IMR-90 (cell line): Measurements from ENCODE around the gene PKIG. TPM values are rescaled to one million over a fixed set of nuclear protein-coding genes. Genes with fewer than 3 reads are reported as not detected.

Source experiments
- ATAC-seq: fragments of 200-7000 bp; cut with Tn5 transposase; 2 replicates; pipeline ENCODE4 v1.9.1; 2020; ENCODE audit warnings: low read depth, mild to moderate bottlenecking, moderate library complexity
- Bru-seq: library from RNA; stranded (reverse); fragments of 400-500 nt; gene quantifications from one replicate; lab custom pipeline; 2021; lab: Mats Ljungman, UMichigan
- BruChase-seq, 2 experiments: library from RNA; stranded (reverse); fragments of 400-500 nt; gene quantifications; one replicate each; lab custom pipeline; 2021; lab: Mats Ljungman, UMichigan
- BruUV-seq: library from RNA; stranded (reverse); fragments of 400-500 nt; replicated peaks from 2 replicates; lab custom pipeline; 2021; lab: Mats Ljungman, UMichigan
- CTCF ChIA-PET: fragments of 300-600 bp; formaldehyde crosslinking; extraction: SDS; loops from one replicate; lab custom pipeline; 2021; ENCODE audit warnings: antibody characterized with exemption; lab: Yijun Ruan, JAX
- POLR2A ChIA-PET: fragments of 300-600 bp; sonication (Branson Sonifier 250); formaldehyde crosslinking; loops from one replicate; lab custom pipeline; 2022; ENCODE audit warnings: antibody characterized with exemption; ENCODE audit not compliant: unreplicated experiment; lab: Charles Lee
- DNase-seq: peaks from one replicate; pipeline ENCODE4 v3.0.0; 2013
- H2AFZ ChIP-seq: replicated peaks from 2 replicates; pipeline ENCODE3; 2013; ENCODE audit warnings: low read length, mild to moderate bottlenecking; ENCODE audit not compliant: poor library complexity
- H2AK5ac ChIP-seq: 2 replicates; pipeline ENCODE4 v1.6.1; 2013; ENCODE audit warnings: low read depth, low read length, inconsistent platforms
- H2AK9ac ChIP-seq: replicated peaks from 2 replicates; pipeline ENCODE3; 2013; ENCODE audit warnings: mild to moderate bottlenecking, low read depth, low read length, moderate library complexity; ENCODE audit not compliant: poor library complexity
- H2BK120ac ChIP-seq: 2 replicates; pipeline ENCODE4 v1.6.1; 2013; ENCODE audit warnings: low read depth, low read length, inconsistent platforms
- H2BK15ac ChIP-seq: 3 replicates; pipeline ENCODE4 v1.6.1; 2013; ENCODE audit warnings: low read depth, low read length, inconsistent platforms
- H2BK20ac ChIP-seq: 2 replicates; pipeline ENCODE4 v1.6.1; 2013; ENCODE audit warnings: low read depth, mild to moderate bottlenecking, inconsistent platforms, low read length, moderate library complexity
- H2BK5ac ChIP-seq: 2 replicates; pipeline ENCODE4 v1.6.1; 2013; ENCODE audit warnings: mild to moderate bottlenecking, low read depth, low read length, inconsistent platforms; ENCODE audit not compliant: poor library complexity, severe bottlenecking
- H3K14ac ChIP-seq: replicated peaks from 2 replicates; pipeline ENCODE4 v1.6.1; 2013; ENCODE audit warnings: low read depth, low read length, inconsistent platforms
- H3K18ac ChIP-seq: 2 replicates; pipeline ENCODE4 v1.6.1; 2013; ENCODE audit warnings: low read depth, low read length, control low read depth
- H3K23ac ChIP-seq: 2 replicates; pipeline ENCODE4 v1.6.1; 2013; ENCODE audit warnings: low read depth, low read length, inconsistent platforms
- H3K27ac ChIP-seq: 2 replicates; pipeline ENCODE4 v1.5.1; 2013; ENCODE audit warnings: mild to moderate bottlenecking, control low read depth, low read length; ENCODE audit not compliant: insufficient read depth
- H3K27me3 ChIP-seq: 2 replicates; pipeline ENCODE4 v1.6.1; 2013; ENCODE audit warnings: low read length; ENCODE audit not compliant: control insufficient read depth, insufficient read depth
- H3K36me3 ChIP-seq: 2 replicates; pipeline ENCODE4 v1.6.1; 2013; ENCODE audit warnings: low read length, mixed read lengths; ENCODE audit not compliant: control insufficient read depth, insufficient read depth
- H3K4ac ChIP-seq: 2 replicates; pipeline ENCODE4 v1.6.1; 2013; ENCODE audit warnings: low read depth, low read length, inconsistent platforms
- H3K4me1 ChIP-seq: 2 replicates; pipeline ENCODE4 v1.6.1; 2013; ENCODE audit warnings: low read length, mixed read lengths; ENCODE audit not compliant: control insufficient read depth, insufficient read depth
- H3K4me2 ChIP-seq: 2 replicates; pipeline ENCODE4 v1.6.1; 2013; ENCODE audit warnings: low read depth, mild to moderate bottlenecking, control low read depth, low read length, moderate library complexity
- H3K4me3 ChIP-seq: 2 replicates; pipeline ENCODE4 v1.5.1; 2013; ENCODE audit warnings: low read depth, mild to moderate bottlenecking, control low read depth, low read length, moderate library complexity; ENCODE audit not compliant: insufficient read depth
- H3K56ac ChIP-seq: 2 replicates; pipeline ENCODE4 v1.6.1; 2013; ENCODE audit warnings: low read length, inconsistent platforms; ENCODE audit not compliant: insufficient read depth; ENCODE audit errors: extremely low read depth
- H3K79me1 ChIP-seq, 2 experiments: 2 replicates each; pipeline ENCODE4 v1.6.1; 2013; ENCODE audit warnings: low read length in 2 of 2, inconsistent platforms in 1 of 2, low read depth in 1 of 2
- H3K9ac ChIP-seq: 2 replicates; pipeline ENCODE4 v1.6.1; 2013; ENCODE audit warnings: low read depth, low read length, control low read depth
- H3K9me1 ChIP-seq: 2 replicates; pipeline ENCODE4 v1.6.1; 2013; ENCODE audit warnings: low read length, inconsistent platforms; ENCODE audit not compliant: insufficient read depth
- H3K9me3 ChIP-seq: 2 replicates; pipeline ENCODE4 v1.6.1; 2013; ENCODE audit warnings: low read length; ENCODE audit not compliant: control insufficient read depth, insufficient read depth
- H4K20me1 ChIP-seq: 2 replicates; pipeline ENCODE4 v1.6.1; 2013; ENCODE audit warnings: low read length, inconsistent platforms; ENCODE audit not compliant: insufficient read depth
- H4K5ac ChIP-seq: 2 replicates; pipeline ENCODE4 v1.6.1; 2013; ENCODE audit warnings: mild to moderate bottlenecking, low read depth, low read length, control low read depth
- H4K8ac ChIP-seq, 2 experiments: 2 replicates each; pipeline ENCODE4 v1.6.1; 2013; ENCODE audit warnings: low read depth in 2 of 2, low read length in 2 of 2, control low read depth in 1 of 2, inconsistent platforms in 1 of 2
- H4K91ac ChIP-seq: 2 replicates; pipeline ENCODE4 v1.6.1; 2013; ENCODE audit warnings: low read depth, low read length, inconsistent platforms; ENCODE audit not compliant: insufficient read depth
- CEBPB ChIP-seq: IDR thresholded peaks from 2 replicates; pipeline ENCODE4 v1.6.1; 2012; ENCODE audit warnings: low read depth, low read length, improper control_type of control experiment
- FOS ChIP-seq: fragments of 150-350 bp; IDR thresholded peaks from 2 replicates; pipeline ENCODE4 v1.6.1; 2016; ENCODE audit warnings: low read depth, low read length
- MAFK ChIP-seq: IDR thresholded peaks from 2 replicates; pipeline ENCODE4 v1.6.1; 2012; ENCODE audit warnings: low read depth, low read length, improper control_type of control experiment
- MAZ ChIP-seq: IDR thresholded peaks from 2 replicates; pipeline ENCODE4 v1.6.1; 2012; ENCODE audit warnings: low read depth, mild to moderate bottlenecking, low read length, improper control_type of control experiment, moderate library complexity, borderline replicate concordance
- POLR2A ChIP-seq: IDR thresholded peaks from 2 replicates; pipeline ENCODE4 v1.6.1; 2012; ENCODE audit warnings: mild to moderate bottlenecking, low read depth, low read length
- RAD21 ChIP-seq: IDR thresholded peaks from 2 replicates; pipeline ENCODE4 v1.6.1; 2012; ENCODE audit warnings: low read length, improper control_type of control experiment
- RFX5 ChIP-seq: IDR thresholded peaks from 2 replicates; pipeline ENCODE4 v1.8.0; 2012; ENCODE audit warnings: low read depth, mild to moderate bottlenecking, low read length, moderate library complexity
- WGBS, 2 experiments: methylation state at CpG; one replicate each; pipeline versions ENCODE4 v1.1.5 to v1.1.7; 2013; ENCODE audit warnings: missing lambda C conversion rate in 2 of 2; ENCODE audit not compliant: insufficient read length in 1 of 2; ENCODE audit errors: extremely low coverage in 2 of 2; 5-methylcytosine and 5-hydroxymethylcytosine counted together
- dilution Hi-C: fragments of 300-500 bp; cut with HindIII; formaldehyde crosslinking; loops from one replicate; pipeline ENCODE4 v1.14.3; 2018; ENCODE audit warnings: low sequenced_read_pairs; ENCODE audit not compliant: unreplicated experiment
- in situ Hi-C: fragments of 300-500 bp; cut with MboI; formaldehyde crosslinking; loops from 3 replicates; pipeline ENCODE4 v1.14.3; 2019; ENCODE audit warnings: low sequenced_read_pairs, inconsistent platforms, mixed read lengths
- intact Hi-C: fragments of 100-400 bp; cut with micrococcal nuclease; formaldehyde crosslinking; loops from 2 replicates; pipeline ENCODE4 v1.10.0; 2022
- long read RNA-seq: library from polyadenylated mRNA; unstranded; transcript quantifications from one replicate; pipeline ENCODE4 v2.0.0, GENCODE V29; 2021; ENCODE audit not compliant: unreplicated experiment
- polyA plus RNA-seq, 3 experiments: library from polyadenylated mRNA; depleted of rRNA; stranded (reverse); fragments of >200 nt; gene quantifications; 2 replicates each; pipeline ENCODE4 v1.2.3, GENCODE V29; 2012; ENCODE audit warnings: low replicate concordance in 1 of 3
- total RNA-seq: library from RNA; depleted of rRNA; stranded (reverse); fragments of >200 nt; gene quantifications from 2 replicates; pipeline ENCODE4 v1.2.3, GENCODE V29; 2012; rRNA removed

The PKIG gene
- 69.4 and 78.3 TPM in 2 replicates for total RNA-seq
- 89.6 and 91.2 TPM in 2 replicates for polyA plus RNA-seq (2012; rRNA removed)
- polyA plus RNA-seq (2012; cell fraction: cytosol; rRNA removed), result 107 and 152 TPM in 2 replicates
- polyA plus RNA-seq (2012; cell fraction: nucleus; rRNA removed; ENCODE audit: low replicate concordance), result 30.7 and 43.9 TPM in 2 replicates
- percentile 71 among the genes with signal in this experiment for Bru-seq, nascent RNA
- BruChase-seq, experiment 1, labeled RNA remaining after a 6-hour chase, result percentile 76 among the genes with signal in this experiment
- BruChase-seq, experiment 2, labeled RNA remaining after a 2-hour chase, result percentile 59 among the genes with signal in this experiment
- long read RNA-seq, transcript PKIG-207 (4 exons, 1,191 nt), result minor isoform, 14 of 54 reads
- long read RNA-seq, transcript PKIG-202 (4 exons, 1,180 nt), result major isoform, 32 of 54 reads
- long read RNA-seq, partial matches to known transcripts, result 5 of 54 reads
- long read RNA-seq, other reads (novel, unspliced or antisense), result 2 of 54 reads

- peak; percentile 68 for ATAC-seq
- H3K9ac ChIP-seq, result peak within 1 kb of the TSS; percentile 82
- TSS peak; percentile 63 for BruUV-seq
Measured at GRCh38 chr20:44582311-44583025, at the start of gene PKIG. PKIG (plus strand) TSS chr20:44582579; CDS start chr20:44614557, 31,978 bp downstream.

More at GRCh38 chr20:44582311-44583025, at the start of gene PKIG:
- H3K4ac ChIP-seq, result peak within 1 kb of the TSS; percentile 96
- TF ChIP-seq FOS, result no peak
- peak; percentile 45; the same call in 1 of the 2 replicates for TF ChIP-seq CEBPB
- TF ChIP-seq RFX5, result no peak
- peak; percentile 26; the same call in 1 of the 2 replicates for TF ChIP-seq POLR2A
- TF ChIP-seq MAFK, result no peak
- no peak for TF ChIP-seq MAZ
- TF ChIP-seq RAD21, result no peak
- in situ Hi-C loops, result no loop called here
- peak within 1 kb of the TSS; percentile 2 to 89 for H4K8ac ChIP-seq
- peak within 1 kb of the TSS; percentile 94 for H4K5ac ChIP-seq
- H2BK5ac ChIP-seq, result peak within 1 kb of the TSS; percentile 53
- DNase-seq, result peak; percentile 90
- H3K36me3 ChIP-seq, result no peaks in the 10 kb centered on the region
- H3K14ac ChIP-seq, result peak within 1 kb of the TSS; percentile 96
- intact Hi-C loops, result no loop called here
- peak within 1 kb of the TSS; percentile 91; the same call in 2 of the 3 replicates for H2BK15ac ChIP-seq
- CTCF ChIA-PET, result interaction anchor here (0.9 to 1.2 kb wide), 2 partner anchors 16 to 20 kb away, joined by 3 read pairs; no protein-coding TSS in a partner anchor
- peak within 1 kb of the TSS; percentile 91 for H2AK5ac ChIP-seq
- H3K4me1 ChIP-seq, result peaks cover 28% of the 10 kb centered on the region
- H4K20me1 ChIP-seq, result peaks cover 3% of the 10 kb centered on the region; the same call in 1 of the 2 replicates
- peak within 1 kb of the TSS; percentile 79 for H2AFZ ChIP-seq
- H3K4me3 ChIP-seq, result peak within 1 kb of the TSS; percentile 50
- no peaks in the 10 kb centered on the region for H3K9me3 ChIP-seq
- H3K9me1 ChIP-seq, result peaks cover 28% of the 10 kb centered on the region
- H2AK9ac ChIP-seq, result peak within 1 kb of the TSS; percentile 81
- H3K18ac ChIP-seq, result peak within 1 kb of the TSS; percentile 96
- H2BK120ac ChIP-seq, result peak within 1 kb of the TSS; percentile 88
- dilution Hi-C loops, result no loop called here
- WGBS, 2 experiments, result 50% methylated on average over 1 of the region's 6 CpGs; no CpG with 5 or more reads in 1 of the 2 experiments
- peak within 1 kb of the TSS; percentile 79 for H3K4me2 ChIP-seq
- peak within 1 kb of the TSS; percentile 92 for H3K23ac ChIP-seq
- peak within 1 kb of the TSS; percentile 91 for H2BK20ac ChIP-seq
- POLR2A ChIA-PET, result interaction anchor here (0.7 to 1.0 kb wide), 2 partner anchors 9 to 20 kb away, joined by 3 read pairs; no protein-coding TSS in a partner anchor
- H3K27ac ChIP-seq, result peak within 1 kb of the TSS; percentile 80
- no peaks in the 10 kb centered on the region for H3K27me3 ChIP-seq
- peak within 1 kb of the TSS; percentile 94 for H4K91ac ChIP-seq
- peaks cover 13 to 63% of the 10 kb centered on the region in 2 experiments; a peak in 3 of 4 replicates for H3K79me1 ChIP-seq
- H3K56ac ChIP-seq, result peak within 1 kb of the TSS; percentile 92
